Psoas muscle (tissue), 8 donors: Measurements from ENCODE around the gene CHRNB2. TPM values are rescaled to one million over a fixed set of nuclear protein-coding genes. Genes with fewer than 3 reads are reported as not detected.

Experiments used
- ATAC-seq, 4 donors: fragments of 200-7000 bp; cut with Tn5 transposase; one replicate each; pipeline ENCODE4 v1.9.1; 2020; ENCODE audit warnings: moderate library complexity in 3 of 4, mild to moderate bottlenecking in 2 of 4
- DNase-seq, 2 donors: peaks; one replicate each; pipeline ENCODE4 v3.0.0-alpha.2; 2020
- H3K27ac ChIP-seq: fragments of 200-600 bp; one replicate; pipeline ENCODE4 v1.8.0; 2022
- H3K27me3 ChIP-seq, 3 donors: fragments of 200-600 bp in 1 of 3; one replicate each; pipeline versions ENCODE4 v1.6.1 to v1.8.0; 2013 to 2022; ENCODE audit warnings: low read length in 2 of 3, mild to moderate bottlenecking in 2 of 3, moderate library complexity in 1 of 3; ENCODE audit not compliant: insufficient read depth in 3 of 3
- H3K36me3 ChIP-seq, 2 donors: fragments of 200-600 bp in 1 of 2; one replicate each; pipeline versions ENCODE4 v1.6.1 to v1.8.0; 2013 to 2022; ENCODE audit warnings: low read depth in 1 of 2, mild to moderate bottlenecking in 1 of 2, moderate library complexity in 1 of 2; ENCODE audit not compliant: insufficient read depth in 1 of 2
- H3K4me1 ChIP-seq: fragments of 200-600 bp; one replicate; pipeline ENCODE4 v1.8.0; 2022
- H3K4me3 ChIP-seq: fragments of 200-600 bp; one replicate; pipeline ENCODE4 v1.8.0; 2022; ENCODE audit warnings: mild to moderate bottlenecking
- H3K9me3 ChIP-seq: fragments of 200-600 bp; one replicate; pipeline ENCODE4 v1.8.0; 2022
- WGBS, 3 donors: extraction: QIAGEN DNeasy Blood & Tissue Kit; methylation state at CpG; one replicate each; pipeline versions ENCODE4 v1.1.6 to v1.1.7; 2013; 5-methylcytosine and 5-hydroxymethylcytosine counted together
- intact Hi-C, 2 donors: fragments of 100-400 bp; cut with DNase I; formaldehyde crosslinking; loops; one replicate each; pipeline versions ENCODE4 v1.11.0 to v1.14.2; 2022
- polyA plus RNA-seq, 3 donors: library from polyadenylated mRNA; stranded (reverse); fragments of 200-250 nt; gene quantifications; one replicate each; pipeline ENCODE4 v1.2.3, GENCODE V29; 2013
- total RNA-seq, 4 donors: library from RNA; stranded (reverse); fragmentation: NEBNext Ultra II Directional in 2 of 4; extraction: Animal tissue kit (Norgen Biotek cat#: 25700) in 2 of 4; gene quantifications; one replicate each; pipeline versions ENCODE4 v1.2.1 to v1.2.4, GENCODE V29; 2021 to 2023
- TF ChIP-seq, protein P1 (sequence below): fragments of 200-600 bp; IDR thresholded peaks from one replicate; pipeline ENCODE4 v1.8.0; 2022; ENCODE audit warnings: antibody characterized with exemption
- donor health status: healthy with polysubstance abuse.
- donor health status: DM: no; HTN: no; CAD: no; lungs with moderate emphysema.
- donor health status: Bipolar disorder and iron deficiency.
- donor health status: healthy.
- donor health status: DM: yes; HTN: yes; CAD: no.
- donor health status: DM: no; HTN: no; CAD: no.
- donor health status: DM: no; HTN: no; CAD: no.
- donor health status: DM: yes; HTN: yes; CAD: no.

The CHRNB2 gene
- total and polyA plus RNA-seq, 7 donors = 0.01 to 0.08 TPM; not detected in 5

DNA sequence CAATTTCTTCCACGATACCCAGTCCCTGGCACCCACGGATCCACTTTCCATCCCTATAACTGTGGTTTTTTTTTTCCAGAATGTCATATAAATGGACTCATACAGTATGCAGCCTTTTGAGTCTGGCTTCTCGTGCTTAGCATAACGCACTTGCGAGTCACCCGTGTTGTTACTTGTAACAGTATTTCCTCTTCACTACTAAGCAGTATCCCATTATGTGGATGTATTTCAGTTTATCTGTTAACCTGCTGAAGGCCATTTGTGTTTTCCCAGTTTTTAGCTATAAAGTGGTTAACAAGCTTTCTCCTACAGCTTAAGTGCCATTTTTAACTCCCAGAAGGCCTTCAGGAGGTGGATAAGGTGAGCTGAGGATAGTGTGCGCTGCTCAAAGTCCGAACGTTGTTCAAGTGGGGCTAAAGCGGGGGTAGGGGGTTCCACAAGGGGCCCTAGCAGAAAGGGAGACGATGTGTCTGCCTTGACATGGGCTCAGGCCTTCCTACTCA lies 39.6 kb downstream of the CHRNB2 start:
- 20 to 28% (median 24%) methylated on average over 11 of the region's 11 CpGs for WGBS, 3 donors
- peak in 3 of 4 donors; percentile 8 to 27 (median 19) for ATAC-seq
- intact Hi-C loops = no loop called here

DNA sequence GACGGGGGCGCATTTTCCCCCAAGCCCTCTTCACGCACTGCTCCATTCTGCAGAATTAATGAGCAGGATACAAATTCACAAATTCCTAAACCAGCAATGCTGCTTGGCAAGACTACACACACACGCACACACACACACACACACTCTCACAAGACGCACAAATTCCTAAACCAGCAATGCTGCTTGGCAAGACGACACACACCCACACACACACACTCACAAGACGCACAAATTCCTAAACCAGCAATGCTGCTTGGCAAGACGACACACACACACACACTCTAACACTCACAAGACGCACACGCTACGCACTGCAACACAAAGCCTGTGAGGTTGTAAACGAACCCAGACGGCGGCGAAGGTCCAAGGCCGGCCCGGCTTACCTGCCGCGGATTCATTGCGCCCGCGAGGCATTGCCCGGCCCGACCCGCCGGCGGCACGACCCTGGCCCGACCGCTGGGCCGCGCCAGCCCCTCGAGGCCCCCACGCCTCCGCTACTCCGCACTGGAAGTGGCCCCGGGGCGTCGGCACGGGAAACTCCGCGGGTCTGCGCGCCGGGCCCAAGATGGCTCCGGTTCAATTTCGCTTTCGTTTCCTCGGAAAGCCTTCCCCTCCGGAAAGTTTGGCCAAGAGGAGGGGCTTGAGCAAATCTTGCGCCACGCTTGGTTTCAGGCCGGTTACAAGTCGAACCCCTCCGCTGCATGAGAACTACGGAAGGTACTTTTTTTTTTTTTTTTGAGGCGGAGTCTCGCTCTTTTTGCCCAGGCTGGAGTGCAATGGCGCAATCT lies 40.2 kb downstream of the CHRNB2 start, which contains the start of gene ADAR:
TSS of gene ADAR (minus strand) at position 578 of the 788 bp plus-strand sequence. CDS start at position 398, 180 bp downstream.
- intact Hi-C loops = no loop called here
- H3K4me1 ChIP-seq = peaks cover 13% of the 10 kb centered on the region
- TF ChIP-seq, protein P1, sequence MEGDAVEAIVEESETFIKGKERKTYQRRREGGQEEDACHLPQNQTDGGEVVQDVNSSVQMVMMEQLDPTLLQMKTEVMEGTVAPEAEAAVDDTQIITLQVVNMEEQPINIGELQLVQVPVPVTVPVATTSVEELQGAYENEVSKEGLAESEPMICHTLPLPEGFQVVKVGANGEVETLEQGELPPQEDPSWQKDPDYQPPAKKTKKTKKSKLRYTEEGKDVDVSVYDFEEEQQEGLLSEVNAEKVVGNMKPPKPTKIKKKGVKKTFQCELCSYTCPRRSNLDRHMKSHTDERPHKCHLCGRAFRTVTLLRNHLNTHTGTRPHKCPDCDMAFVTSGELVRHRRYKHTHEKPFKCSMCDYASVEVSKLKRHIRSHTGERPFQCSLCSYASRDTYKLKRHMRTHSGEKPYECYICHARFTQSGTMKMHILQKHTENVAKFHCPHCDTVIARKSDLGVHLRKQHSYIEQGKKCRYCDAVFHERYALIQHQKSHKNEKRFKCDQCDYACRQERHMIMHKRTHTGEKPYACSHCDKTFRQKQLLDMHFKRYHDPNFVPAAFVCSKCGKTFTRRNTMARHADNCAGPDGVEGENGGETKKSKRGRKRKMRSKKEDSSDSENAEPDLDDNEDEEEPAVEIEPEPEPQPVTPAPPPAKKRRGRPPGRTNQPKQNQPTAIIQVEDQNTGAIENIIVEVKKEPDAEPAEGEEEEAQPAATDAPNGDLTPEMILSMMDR = no peak

More for the DNA sequence above, 39.6 kb downstream of the CHRNB2 start:
- TF ChIP-seq, protein P1 = no peak
- Histone ChIP-seq H3K36me3 (peaks cover 0 to 6% of the 10 kb centered on the region in 2 donors), H3K27me3 (no peaks in the 10 kb centered on the region), H3K27ac (peak overlapping the region; percentile 95), H3K4me1 (peaks cover 17% of the 10 kb centered on the region), H3K4me3 (peak overlapping the region; percentile 99), H3K9me3 (no peaks in the 10 kb centered on the region)
- no peak for DNase-seq

DNA sequence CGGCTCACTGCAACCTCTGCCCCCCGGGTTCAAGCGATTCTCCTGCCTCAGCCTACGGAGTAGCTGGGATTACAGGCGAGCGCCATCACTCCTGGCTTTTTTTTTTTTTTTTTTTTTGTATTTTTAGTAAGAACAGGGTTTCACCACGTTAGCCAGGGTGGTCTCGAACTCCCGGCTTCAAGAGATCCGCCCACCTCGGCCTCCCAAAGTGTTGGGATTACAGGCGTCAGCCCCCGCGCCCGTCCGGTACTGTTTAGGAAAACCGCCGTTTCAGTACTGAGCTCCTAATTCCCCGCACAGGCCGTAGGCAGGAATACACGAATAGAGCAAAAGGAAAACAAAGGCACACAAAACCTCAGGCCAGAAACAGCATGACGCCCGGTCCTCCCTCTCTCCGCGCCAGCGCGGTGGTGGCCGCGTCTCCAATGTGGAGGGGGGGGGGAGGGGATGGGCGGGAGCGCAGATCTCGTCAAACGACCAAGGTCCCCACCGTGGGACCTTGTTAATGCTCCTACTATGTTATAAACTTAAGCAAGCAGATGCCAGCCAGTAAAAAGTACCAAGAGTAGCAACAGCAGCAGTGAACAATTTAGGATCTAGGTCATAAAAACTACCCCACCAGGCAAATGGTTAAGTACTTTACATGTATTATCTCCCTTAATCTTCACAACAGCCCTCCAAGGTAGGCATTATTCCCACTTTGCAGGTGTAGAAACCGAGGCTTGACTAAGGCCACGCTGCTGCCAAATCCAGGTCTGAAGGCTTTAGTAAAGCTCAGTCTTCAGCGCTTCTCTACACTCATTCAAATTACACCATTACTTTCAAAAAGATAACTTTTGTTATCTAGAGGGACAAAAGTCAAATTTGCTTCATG lies 41.1 kb downstream of the CHRNB2 start:
- Histone ChIP-seq H3K4me1 (peaks cover 13% of the 10 kb centered on the region), H3K36me3 (no peaks in the 10 kb centered on the region), H3K9me3 (no peaks in the 10 kb centered on the region), H3K27ac (peak overlapping the region; percentile 95), H3K27me3 (no peaks in the 10 kb centered on the region), H3K4me3 (peak overlapping the region; percentile 99)
- TF ChIP-seq, protein P1 = no peak
- WGBS, 3 donors = 6% methylated on average over 30 to 34 of the region's 37 CpGs
- intact Hi-C loops = no loop called here
- DNase-seq = peak in 1 of 2 donors; percentile 66
- ATAC-seq = peak; percentile 40 to 72 (median 48)

More for the DNA sequence above, 40.2 kb downstream of the CHRNB2 start, which contains the start of gene ADAR:
- peak; percentile 89 to 94 for DNase-seq
- 0 to 1% (median 0%) methylated on average over 52 to 59 of the region's 59 CpGs for WGBS, 3 donors
- no peaks in the 10 kb centered on the region for H3K9me3 ChIP-seq
- peak; percentile 85 to 94 (median 90) for ATAC-seq
- peak within 1 kb of the TSS; percentile 95 for H3K27ac ChIP-seq
- peak within 1 kb of the TSS; percentile 99 for H3K4me3 ChIP-seq
- no peaks in the 10 kb centered on the region for H3K36me3 ChIP-seq
- no peaks in the 10 kb centered on the region for H3K27me3 ChIP-seq

DNA sequence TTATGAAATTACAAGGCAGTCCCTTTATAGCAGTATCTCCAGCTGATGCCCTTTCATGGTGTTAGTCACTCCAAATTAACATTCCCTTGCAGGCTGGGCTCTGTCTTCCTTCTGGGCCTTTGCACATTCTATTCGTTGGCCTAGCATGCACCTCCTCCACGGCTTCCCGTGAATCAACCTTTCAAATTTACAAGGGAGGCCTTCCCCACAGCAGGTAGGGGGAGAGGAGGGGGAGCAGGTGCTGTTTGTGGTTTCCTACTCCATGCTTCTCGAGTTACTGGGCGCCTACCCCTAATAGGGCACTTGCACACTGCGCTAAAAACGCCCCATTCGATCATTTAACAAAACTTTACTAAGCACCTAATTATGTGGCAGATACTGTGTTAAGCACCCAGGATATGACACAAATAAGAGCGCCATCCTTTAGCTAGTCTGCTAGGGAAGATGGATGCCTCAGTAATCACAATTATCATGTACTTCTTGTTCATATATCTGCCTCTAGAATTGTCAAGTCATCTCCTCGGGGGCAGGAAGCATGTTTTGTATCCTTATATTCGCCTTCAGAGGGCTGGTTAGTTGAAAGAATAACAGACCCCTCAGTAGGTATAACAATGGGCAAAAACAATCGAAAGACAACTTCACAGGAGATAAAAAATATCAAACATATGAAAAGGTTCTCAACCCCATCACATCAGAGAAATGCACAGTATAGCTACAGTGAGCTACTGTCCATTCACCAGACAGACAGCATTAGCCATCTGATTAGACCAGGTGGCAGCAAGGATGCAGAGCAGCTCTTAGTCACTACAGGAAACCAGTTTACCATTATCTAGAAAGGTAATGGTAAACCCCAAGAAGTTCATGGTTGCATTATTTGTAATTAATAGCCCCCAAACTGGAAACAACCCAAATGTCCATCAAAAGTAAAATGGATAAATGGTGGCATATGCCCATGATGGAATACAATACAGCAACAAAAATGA lies 42.1 kb downstream of the CHRNB2 start:
- intact Hi-C loops = no loop called here
- Histone ChIP-seq H3K4me1 (peaks cover 13% of the 10 kb centered on the region), H3K36me3 (no peaks in the 10 kb centered on the region), H3K27ac (peak overlapping the region; percentile 95), H3K4me3 (no peak overlapping the region), H3K9me3 (no peaks in the 10 kb centered on the region), H3K27me3 (no peaks in the 10 kb centered on the region)
- TF ChIP-seq, protein P1 = no peak
- WGBS, 3 donors = 79 to 83% (median 80%) methylated on average over 12 of the region's 12 CpGs
- no peak for ATAC-seq
- no peak for DNase-seq
